DMS53 treated with DMSO at 0.1 percent for 48 hours (cell line): Measurements from ENCODE around the gene KLHL41.
"Not testable (repeated sequence)": the region's sequence is repeated elsewhere in the genome, so short reads cannot be mapped to it uniquely, and the experiment has no call there.

ENCODE experiments used
- DNase-seq: peaks from one replicate; lab custom pipeline; 2025; ENCODE audit not compliant: unreplicated experiment; lab: John Stamatoyannopoulos, UW

KLHL41 gene

DNA sequence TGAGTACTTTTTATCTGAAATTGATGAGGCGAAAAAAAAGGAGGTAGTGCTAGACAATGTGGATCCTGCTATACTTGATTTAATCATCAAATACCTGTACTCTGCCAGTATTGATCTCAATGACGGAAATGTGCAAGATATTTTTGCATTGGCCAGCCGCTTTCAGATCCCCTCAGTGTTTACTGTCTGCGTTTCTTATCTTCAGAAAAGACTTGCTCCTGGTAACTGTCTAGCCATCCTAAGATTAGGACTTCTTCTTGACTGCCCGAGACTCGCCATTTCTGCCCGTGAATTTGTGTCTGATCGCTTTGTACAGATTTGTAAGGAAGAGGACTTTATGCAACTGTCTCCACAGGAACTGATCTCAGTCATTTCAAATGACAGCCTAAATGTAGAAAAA lies 453 bp downstream of the KLHL41 start:
- DNase-seq: no peak

DNA sequence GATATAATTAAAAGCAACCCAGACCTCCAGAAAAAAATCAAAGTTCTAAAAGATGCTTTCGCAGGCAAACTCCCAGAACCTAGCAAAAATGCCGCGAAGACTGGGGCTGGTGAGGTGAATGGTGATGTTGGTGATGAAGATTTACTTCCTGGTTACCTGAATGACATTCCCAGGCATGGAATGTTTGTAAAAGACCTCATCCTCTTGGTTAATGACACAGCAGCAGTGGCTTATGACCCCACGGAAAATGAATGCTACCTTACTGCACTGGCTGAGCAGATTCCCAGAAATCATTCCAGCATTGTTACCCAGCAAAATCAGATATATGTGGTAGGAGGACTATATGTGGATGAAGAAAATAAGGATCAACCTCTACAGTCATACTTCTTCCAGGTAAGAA lies 994 bp downstream of the KLHL41 start:
- peak; percentile 36 for DNase-seq

DNA sequence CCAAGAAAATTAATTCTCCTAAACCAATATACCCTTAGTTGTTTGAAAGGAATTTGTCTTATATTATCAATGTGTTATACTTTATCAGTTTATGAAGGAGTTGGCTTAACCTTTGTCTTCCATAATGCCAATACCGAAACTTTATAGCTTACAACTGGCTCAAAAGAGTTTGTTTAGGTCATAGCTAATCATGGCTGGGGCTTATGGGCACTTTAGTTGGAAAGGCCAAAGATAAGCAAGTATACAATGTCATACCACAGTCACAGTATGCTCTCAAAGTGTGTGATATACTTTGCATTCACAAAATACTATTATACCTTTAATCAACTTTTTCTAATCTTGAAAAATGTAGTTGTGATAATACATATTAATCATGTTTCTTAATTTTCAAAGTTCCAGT lies 2.3 kb downstream of the KLHL41 start:
- DNase-seq: no peak

DNA sequence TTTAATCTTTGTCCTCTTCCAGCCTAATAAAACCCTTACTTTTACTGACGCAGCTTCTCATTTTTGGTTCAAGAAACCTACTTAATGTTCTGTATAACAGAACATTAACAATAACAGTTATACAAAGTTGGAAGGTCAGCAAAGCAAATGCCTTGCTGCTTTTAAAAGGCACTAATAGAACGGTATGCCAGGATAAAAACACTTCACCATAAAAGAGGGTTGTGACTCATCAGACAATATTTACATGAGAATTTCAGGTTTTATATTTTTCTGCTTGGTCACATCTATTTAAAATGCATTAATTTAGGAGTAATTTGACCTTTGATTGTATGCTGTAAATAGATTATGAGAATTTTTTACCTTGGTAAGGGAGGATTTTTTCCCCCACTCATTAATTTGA lies 3.0 kb downstream of the KLHL41 start:
- DNase-seq: peak; percentile 94

DNA sequence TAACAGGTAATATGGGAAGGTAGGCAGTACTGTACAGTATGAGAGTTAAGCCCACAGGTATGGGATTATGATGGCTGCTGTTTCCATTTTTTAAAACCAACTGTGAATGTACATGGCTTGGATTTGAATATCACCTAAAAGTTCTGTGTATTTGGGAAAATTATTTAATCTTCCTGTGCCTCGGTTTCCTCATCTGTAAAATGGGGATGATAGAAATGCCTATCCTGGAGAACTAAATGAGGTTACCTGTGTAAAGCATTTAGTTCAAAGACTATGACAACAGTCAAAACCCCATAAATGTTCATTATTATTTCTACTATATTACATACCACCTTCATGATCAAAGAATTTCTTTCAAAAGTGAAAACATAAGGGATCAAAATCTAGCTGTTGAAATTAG lies 3.6 kb downstream of the KLHL41 start:
- DNase-seq: no peak

DNA sequence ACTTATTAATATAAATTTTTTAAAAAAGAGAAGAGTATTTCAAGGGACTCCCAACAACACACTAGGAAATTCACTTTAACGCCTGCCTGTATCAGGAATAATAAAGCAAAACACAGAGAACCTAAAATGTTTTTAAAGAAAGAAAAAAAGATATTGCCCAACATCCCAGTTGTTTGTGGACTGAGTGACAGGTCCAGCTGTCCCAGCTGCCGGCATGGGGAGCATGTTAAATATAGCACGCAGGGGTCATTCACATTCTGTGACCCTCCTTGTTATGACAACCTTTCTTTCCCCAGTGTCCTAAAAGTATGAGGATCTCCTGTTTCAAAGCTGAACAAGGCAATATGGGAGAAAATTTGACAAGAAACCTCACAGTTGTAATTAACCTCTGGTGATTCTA lies 4.4 kb downstream of the KLHL41 start:
- DNase-seq: no peak

DNA sequence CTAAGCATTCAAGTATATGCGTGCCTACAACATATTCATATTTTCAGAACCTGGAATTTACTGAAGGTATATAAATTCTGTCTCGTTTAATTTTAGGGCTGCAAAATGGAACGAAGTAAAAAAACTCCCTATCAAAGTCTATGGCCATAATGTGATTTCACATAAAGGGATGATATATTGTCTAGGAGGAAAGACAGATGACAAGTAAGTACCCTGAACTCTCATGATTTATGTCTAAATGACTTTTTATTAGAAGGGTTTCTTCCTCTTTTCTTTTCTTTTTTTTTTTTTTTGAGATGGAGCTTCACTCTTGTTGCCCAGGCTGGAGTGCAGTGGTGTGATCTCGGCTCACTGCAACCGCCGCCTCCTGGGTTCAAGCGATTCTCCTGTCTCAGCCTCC lies 5.3 kb downstream of the KLHL41 start:
- not testable (repeated sequence) for DNase-seq

DNA sequence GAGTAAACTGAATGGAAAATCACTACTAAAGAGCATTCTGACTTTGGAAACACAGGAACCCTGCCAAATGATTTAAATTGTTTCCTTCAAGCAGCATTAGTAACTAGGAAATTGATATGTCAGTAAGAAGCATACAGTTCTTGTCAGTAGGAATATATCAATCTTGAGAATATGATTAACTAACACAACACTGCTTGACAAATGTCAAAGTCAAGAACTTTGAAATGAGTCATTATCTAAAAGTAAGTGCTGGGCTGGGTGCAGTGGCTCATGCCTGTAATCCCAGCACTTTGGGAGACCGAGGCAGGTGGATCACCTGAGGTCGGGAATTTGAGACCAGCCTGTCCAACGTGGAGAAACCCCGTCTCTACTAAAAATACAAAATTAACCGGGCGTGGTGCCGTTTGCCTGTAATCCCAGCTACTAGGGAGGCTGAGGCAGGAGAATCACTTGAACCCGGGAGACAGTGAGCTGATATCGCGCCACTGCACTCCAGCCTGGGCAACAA lies 7.0 kb downstream of the KLHL41 start:
- DNase-seq: not testable (repeated sequence)

DNA sequence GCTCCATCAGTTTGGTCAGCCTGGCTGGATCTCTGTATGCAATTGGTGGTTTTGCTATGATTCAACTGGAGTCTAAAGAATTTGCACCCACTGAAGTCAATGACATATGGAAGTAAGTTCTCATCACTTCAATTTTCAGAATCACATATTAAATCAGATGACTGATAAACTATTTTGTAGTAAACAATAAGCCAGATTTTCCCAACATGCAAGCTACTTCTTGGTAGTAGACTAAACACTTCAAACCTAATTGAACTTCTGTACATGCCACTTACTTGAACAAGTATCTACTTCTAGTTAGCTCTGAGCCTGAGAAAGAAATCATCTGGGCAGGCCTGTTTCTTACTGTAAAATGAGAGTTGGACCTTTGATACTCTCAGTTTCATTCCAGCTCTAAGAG lies 11.4 kb downstream of the KLHL41 start:
- DNase-seq: no peak

DNA sequence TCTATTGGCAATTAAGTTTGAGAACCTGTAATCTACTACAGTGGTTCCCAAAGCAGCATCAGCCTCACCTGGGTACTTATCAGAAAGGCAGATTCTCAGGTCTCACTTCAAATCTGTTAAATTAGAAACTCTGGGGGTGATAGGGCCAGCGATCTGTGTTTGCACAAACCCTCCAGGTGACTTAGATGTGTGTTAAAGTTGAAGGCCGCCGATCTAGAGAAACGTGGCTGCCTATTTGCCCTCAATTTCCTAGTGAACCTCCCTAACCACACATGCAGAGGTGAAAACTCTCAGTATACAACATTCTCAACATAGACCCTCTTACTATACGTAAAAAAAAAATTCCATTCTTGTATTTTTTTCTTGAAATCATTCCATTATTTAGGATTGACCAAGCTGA lies 14.2 kb downstream of the KLHL41 start:
- DNase-seq: no peak

DNA sequence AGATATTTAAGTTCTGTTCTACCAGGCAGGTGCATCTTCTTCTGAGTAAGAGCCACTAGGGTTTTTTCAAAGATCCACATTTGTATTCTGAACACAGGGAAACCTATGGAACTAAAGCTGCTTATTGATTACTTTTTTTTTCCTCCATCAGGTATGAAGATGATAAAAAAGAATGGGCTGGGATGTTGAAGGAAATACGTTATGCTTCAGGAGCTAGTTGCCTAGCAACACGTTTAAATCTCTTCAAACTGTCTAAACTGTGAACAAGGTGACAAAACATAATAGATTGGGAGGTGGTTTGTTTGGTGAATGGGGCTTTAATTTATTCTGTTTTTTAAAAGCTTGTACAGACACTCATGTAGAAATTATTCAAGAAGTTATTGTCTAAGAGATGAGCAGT lies 15.9 kb downstream of the KLHL41 start:
- no peak for DNase-seq

DNA sequence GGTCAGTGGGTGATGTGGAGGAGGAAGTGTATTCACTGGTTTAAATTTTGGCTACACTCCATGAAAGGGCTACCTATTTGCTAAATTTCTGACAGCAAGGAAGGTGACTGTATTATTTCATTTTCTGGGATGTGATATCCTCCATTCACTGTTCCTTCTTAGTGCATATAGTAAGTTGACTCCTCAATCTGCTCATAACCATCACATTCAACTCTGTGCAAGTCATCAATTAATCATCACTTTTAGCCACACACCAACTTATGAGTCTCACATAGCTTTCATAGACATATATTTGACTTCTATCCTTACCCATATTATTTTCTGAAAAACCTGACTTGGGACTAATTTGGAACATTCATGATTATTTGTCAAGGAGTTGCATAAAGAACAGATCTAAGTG lies 16.9 kb downstream of the KLHL41 start:
- DNase-seq: no peak

DNA sequence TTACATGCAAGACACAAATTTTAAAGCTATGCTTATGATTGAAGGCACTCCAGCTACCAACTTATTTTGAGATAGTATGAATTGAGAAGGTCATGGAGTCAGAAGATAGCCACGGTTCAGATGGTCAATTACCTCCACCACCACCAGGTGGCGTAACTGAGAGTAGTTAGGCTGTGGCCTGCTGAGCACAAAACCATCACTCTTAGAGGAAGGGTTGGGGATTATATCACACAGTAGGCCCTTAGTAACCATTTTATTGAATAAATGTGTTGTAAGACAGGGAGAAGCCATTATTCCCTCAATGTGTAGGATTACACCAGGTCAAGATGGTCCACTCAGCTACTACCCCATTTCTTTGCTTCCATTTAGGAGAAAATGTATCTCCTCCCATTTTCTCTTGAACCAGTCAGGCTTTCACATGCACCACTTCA lies 18.8 kb downstream of the KLHL41 start:
- peak; percentile 69 for DNase-seq

DNA sequence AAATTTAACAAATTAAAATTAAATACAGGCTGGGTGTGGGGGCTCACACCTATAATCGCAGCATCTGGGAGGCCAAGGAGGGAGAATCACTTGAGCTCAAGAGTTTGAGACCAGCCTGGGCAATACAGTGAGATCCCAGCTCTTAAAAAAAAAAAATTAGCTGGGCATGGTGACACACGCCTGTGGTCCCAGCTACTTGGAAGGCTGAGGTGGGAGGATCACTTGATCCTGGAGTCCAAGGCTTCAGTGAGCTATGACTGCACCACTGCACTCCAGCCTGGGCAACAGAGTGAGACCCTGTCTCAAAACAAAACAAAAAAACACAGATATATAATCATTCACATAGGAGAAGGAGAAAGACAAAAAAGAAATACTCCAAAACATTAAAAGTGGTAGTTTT lies 30.0 kb downstream of the KLHL41 start:
- DNase-seq: not testable (repeated sequence)

DNA sequence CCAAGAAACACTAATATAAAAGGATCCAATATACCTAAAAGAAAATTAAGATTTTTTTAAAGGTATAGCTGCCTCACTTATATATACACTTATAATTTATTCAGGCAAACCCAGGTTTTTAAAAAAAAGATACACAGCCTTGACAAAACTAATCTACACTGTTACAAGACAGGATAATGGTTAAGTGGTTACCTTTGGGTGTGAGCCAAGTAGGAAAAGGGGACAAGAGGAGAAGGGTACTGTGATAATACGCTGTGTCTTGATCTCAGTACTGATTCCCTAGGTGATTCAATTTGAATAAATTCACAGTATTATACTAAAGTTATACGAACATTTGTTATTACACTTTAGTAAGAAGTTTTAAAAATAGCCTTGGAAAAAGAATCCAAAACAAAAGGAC lies 30.6 kb downstream of the KLHL41 start:
- DNase-seq: no peak

DNA sequence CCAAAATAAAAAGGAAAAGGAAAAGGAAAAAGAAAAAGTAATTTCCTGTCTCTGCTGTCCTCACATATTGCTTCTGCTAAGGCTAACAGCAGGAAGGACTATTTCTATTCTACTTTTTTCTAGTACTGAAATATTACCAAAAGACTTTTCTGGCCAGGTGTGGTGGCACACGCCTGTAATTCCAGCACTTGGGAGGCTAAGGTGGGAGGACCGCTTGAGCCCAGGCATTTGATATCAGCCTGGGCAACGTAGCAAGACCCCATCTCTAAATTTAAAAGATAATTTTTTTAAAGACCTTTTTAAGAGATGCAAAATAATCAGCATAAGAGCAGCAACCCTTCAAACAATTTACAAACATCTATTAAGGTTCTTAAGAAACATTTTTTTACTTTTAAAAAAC lies 32.9 kb downstream of the KLHL41 start:
- no peak for DNase-seq

DNA sequence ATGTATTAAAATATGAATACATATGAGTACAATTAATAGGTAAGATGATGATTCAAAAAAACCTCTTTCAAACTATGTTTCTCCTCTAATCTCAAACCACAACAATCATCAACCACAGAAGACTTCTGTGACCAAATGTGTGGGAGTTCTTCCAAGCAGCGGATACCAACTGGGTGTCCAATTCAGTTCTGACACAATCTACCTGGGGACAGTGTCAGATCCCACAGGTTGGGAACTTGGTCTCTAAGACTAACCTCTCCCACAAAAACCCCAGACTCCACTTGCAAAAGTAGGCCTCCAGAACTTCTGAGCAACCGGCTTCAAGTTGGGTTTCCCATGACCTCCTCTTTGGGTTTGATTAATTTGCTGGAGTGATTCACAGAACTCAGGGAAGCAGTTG lies 37.3 kb downstream of the KLHL41 start:
- DNase-seq: no peak

DNA sequence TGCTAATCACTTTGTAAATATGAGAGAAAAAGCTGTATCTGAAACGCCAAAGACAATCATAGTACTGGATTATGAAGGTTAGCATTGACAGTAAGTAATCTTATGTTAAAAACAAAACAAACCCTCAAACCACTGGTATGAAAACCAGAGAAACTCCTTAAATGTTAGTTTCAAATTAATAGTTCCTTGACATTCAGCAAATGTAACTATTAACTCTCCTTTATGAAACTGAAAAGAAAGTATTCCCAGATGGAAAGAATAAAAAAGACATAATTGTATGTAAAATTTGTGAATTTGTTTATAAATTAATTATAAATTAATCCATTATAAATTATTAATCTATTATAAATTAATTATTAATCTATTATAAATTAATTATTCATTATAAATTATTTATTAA lies 51.9 kb downstream of the KLHL41 start:
- no peak for DNase-seq

DNA sequence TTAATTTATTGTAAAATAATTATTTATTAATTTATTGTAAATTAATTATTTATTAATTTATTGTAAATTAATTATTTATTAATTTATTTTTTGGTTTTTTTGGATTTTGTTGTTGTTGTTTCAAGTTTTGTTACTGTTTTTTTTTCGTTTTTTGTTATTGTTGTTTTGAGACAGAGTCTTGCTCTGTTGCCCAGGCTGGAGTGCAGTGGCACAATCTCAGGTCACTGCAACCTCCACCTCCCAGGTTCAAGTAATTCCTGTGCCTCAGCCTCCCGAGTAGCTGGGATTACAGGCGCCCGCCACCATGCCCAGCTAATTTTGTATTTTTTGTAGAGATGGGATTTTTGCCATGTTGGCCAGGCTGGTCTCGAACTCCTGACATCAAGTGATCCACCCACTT lies 52.6 kb downstream of the KLHL41 start:
- DNase-seq: not testable (repeated sequence)

DNA sequence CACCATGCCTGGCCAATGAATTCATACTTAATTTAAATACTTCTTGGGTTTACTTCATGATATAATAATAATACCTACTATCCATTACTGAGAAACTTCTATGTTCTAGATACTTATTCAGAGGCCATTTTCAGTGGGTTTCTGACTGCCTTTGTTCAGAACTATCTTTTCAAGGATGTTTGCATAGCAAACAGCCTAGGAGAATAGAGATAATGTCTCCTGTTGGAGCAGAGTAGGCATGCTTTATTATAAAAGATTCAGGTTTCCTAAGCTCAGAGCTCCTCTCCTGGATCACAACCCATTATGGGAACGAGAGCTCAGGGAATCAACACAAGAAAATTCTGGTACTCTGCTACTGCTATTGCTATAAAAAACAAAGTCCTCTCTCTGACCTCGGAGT lies 53.0 kb downstream of the KLHL41 start:
- no peak for DNase-seq

DNA sequence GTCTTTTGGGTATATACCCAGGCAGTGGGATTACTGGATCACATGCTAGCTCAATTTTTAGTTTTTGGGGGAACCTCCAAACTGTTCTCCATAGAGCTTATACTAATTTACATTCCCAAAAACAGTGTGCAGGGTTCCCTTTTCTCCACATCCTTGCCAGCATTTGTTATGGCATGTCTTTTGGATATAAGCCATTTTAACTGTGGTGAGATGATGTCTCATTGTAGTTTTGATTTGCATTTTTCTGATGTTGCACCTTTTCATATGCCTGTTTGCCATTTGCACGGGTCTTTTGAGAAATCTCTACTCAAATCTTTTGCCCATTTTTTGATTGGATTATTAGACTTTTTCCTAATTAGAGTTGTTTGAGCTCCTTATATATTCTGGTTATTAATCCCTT lies 56.2 kb downstream of the KLHL41 start:
- DNase-seq: no peak

DNA sequence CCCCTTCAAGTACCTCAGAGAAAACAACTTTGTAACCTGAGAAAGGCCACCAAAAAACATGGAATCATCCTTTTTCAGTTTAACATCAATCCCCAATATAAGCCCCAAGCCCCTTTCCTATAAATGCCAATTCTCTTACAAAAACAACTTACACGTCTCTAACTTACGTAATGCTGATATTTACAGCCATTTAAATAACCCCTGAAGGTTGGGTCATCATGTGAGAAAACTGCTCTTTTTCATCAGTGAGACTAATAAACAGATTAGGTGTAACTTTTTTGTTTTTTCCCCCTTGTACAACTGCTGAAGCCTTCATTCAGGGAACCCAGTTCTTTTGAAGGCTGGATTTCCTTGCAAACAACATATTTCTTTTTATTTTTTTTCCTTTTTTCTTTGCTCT lies 60.4 kb downstream of the KLHL41 start:
- DNase-seq: no peak

DNA sequence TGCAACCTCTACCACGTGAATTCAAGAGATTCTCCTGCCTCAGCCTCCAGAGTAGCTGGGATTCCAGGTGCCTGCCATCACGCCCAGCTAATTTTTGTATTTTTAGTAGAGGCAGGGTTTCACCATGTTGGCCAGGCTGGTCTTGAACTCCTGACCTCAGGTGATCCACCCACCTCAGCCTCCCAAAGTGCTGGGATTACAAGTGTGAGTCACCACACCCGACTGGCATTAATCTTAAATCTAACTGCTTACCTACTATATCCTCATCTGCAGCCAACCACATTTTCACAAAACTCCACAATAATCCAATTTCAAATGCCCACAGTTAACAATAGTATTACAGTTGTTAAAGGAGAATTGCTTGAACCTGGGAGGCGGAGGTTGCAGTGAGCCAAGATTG lies 61.2 kb downstream of the KLHL41 start:
- not testable (repeated sequence) for DNase-seq

DNA sequence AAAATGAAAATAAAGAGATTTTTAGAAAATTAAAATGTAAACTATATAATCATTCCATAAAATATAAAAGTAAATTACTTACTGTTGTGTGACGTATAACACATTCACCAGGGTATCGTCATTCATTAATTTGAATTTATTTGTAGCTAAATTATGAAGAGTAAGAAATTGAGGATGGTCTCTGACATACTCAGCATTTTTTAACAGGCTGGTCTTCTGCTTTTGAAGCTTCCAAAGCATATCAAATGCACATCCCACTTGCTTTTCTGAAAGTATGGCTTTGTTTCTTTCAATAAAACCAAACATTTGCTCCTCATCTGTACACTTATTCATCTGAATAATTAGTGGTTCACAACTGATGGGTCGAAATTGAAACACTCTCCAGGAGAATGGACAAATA lies 62.1 kb downstream of the KLHL41 start:
- no peak for DNase-seq
